DND-41 (cell line): Measurements from ENCODE around the gene PKD2.

Experiments used
- CTCF ChIP-seq: IDR thresholded peaks from 2 replicates; pipeline ENCODE4 v1.5.1; 2012; ENCODE audit warnings: borderline replicate concordance, low read length, moderate library complexity, mild to moderate bottlenecking; ENCODE audit not compliant: poor library complexity, severe bottlenecking; ENCODE audit errors: extremely low read depth
- EZH2 ChIP-seq: IDR thresholded peaks from 3 replicates; pipeline ENCODE4 v1.6.1; 2012; ENCODE audit warnings: borderline replicate concordance, low read depth, mild to moderate bottlenecking, moderate library complexity, low read length, inconsistent platforms; ENCODE audit not compliant: severe bottlenecking

- no peak for TF ChIP-seq CTCF
- TF ChIP-seq EZH2: no peak
Observed at GRCh38 chr4:88043001-88043400, 35.6 kb downstream of the PKD2 start.
